PC-9 (cell line): Measurements from ENCODE around the gene MTIF3. TPM values are rescaled to one million over a fixed set of nuclear protein-coding genes. Genes with fewer than 3 reads are reported as not detected.

Experiments
- BruUV-seq: library from RNA; stranded (reverse); fragments of 400-500 nt; replicated peaks from 2 replicates; lab custom pipeline; 2021; lab: Mats Ljungman, UMichigan
- CTCF ChIA-PET: fragments of 300-600 bp; sonication (Branson Sonifier 250); formaldehyde crosslinking; loops from one replicate; lab custom pipeline; 2022; ENCODE audit warnings: antibody characterized with exemption; lab: Charles Lee
- POLR2A ChIA-PET: fragments of 300-600 bp; sonication (Branson Sonifier 250); formaldehyde crosslinking; loops from one replicate; lab custom pipeline; 2022; ENCODE audit warnings: antibody characterized with exemption; ENCODE audit not compliant: unreplicated experiment; lab: Charles Lee
- DNase-seq, 2 experiments: peaks; one replicate each; pipeline versions ENCODE4 v3.0.0 to v3.0.0-alpha.2; 2015 to 2022; ENCODE audit warnings: mixed read lengths in 1 of 2
- H2AFZ ChIP-seq: fragments of 200-600 bp; sonication (generic); 2 replicates; pipeline ENCODE4 v1.8.1; 2017; ENCODE audit warnings: antibody characterized with exemption
- H3F3A ChIP-seq: fragments of 200-600 bp; sonication (generic); 2 replicates; pipeline ENCODE4 v1.8.1; 2017; ENCODE audit warnings: antibody characterized with exemption, mild to moderate bottlenecking, low read depth; ENCODE audit not compliant: insufficient read depth
- H3K27ac ChIP-seq: fragments of 200-600 bp; sonication (generic); 2 replicates; pipeline ENCODE4 v1.6.1; 2016; ENCODE audit warnings: mixed run types
- H3K27me3 ChIP-seq: fragments of 200-600 bp; sonication (generic); 2 replicates; pipeline ENCODE4 v1.6.1; 2016; ENCODE audit warnings: low read depth, mixed run types; ENCODE audit not compliant: insufficient read depth
- H3K36me3 ChIP-seq: fragments of 200-600 bp; sonication (generic); 2 replicates; pipeline ENCODE4 v1.6.1; 2016; ENCODE audit warnings: low read depth, mixed run types
- H3K4me1 ChIP-seq: fragments of 200-600 bp; sonication (generic); replicated peaks from 2 replicates; pipeline ENCODE4 v1.6.1; 2016; ENCODE audit warnings: mixed run types; ENCODE audit not compliant: insufficient read depth
- H3K4me2 ChIP-seq: fragments of 200-600 bp; sonication (generic); 2 replicates; pipeline ENCODE4 v1.6.1; 2017; ENCODE audit warnings: mixed run types
- H3K4me3 ChIP-seq: fragments of 200-600 bp; sonication (generic); 2 replicates; pipeline ENCODE4 v1.6.1; 2016; ENCODE audit warnings: mixed run types
- H3K79me2 ChIP-seq: fragments of 200-600 bp; sonication (generic); 2 replicates; pipeline ENCODE4 v1.6.1; 2017; ENCODE audit warnings: low read depth, mixed run types
- H3K9me2 ChIP-seq: fragments of 200-600 bp; sonication (generic); 2 replicates; pipeline ENCODE4 v1.8.1; 2017; ENCODE audit warnings: mild to moderate bottlenecking; ENCODE audit not compliant: insufficient read depth
- H3K9me3 ChIP-seq: fragments of 200-600 bp; sonication (generic); 2 replicates; pipeline ENCODE4 v1.8.1; 2016; ENCODE audit warnings: low read depth; ENCODE audit not compliant: insufficient read depth
- H4K20me1 ChIP-seq: fragments of 200-600 bp; sonication (generic); 2 replicates; pipeline ENCODE4 v1.8.1; 2017; ENCODE audit not compliant: insufficient read depth
- CTCF ChIP-seq: fragments of 200-600 bp; sonication (generic); conservative IDR thresholded peaks from 2 replicates; pipeline ENCODE4 v1.6.1; 2017; ENCODE audit warnings: mixed run types, antibody characterized with exemption, mild to moderate bottlenecking, moderate library complexity
- EZH2 ChIP-seq: fragments of 200-600 bp; sonication (generic); IDR thresholded peaks from 2 replicates; pipeline ENCODE4 v1.8.0; 2017; ENCODE audit warnings: antibody characterized with exemption, low read depth
- intact Hi-C: fragments of 100-400 bp; cut with micrococcal nuclease; formaldehyde crosslinking; loops from one replicate; pipeline ENCODE4 v1.10.0; 2022; ENCODE audit not compliant: unreplicated experiment
- total RNA-seq: library from RNA; stranded (reverse); gene quantifications from 2 replicates; pipeline ENCODE4 v1.2.3, GENCODE V29; 2021

MTIF3 gene
- total RNA-seq, 1 experiment from 2014 or later: 28.3 TPM

GRCh38 chr13:27496536-27497273, 46.3 kb upstream of the MTIF3 start:
- Histone ChIP-seq H3K79me2 (no peaks in the 10 kb centered on the region), H3K4me1 (no peaks in the 10 kb centered on the region), H2AFZ (no peak overlapping the region), H3K9me3 (no peaks in the 10 kb centered on the region), H3K27me3 (peaks cover 26% of the 10 kb centered on the region), H3K9me2 (no peaks in the 10 kb centered on the region), H3K36me3 (no peaks in the 10 kb centered on the region), H3F3A (no peaks in the 10 kb centered on the region), H3K27ac (no peak overlapping the region), H3K4me3 (no peak overlapping the region), H3K4me2 (no peak overlapping the region), H4K20me1 (no peaks in the 10 kb centered on the region)
- ChIA-PET CTCF (no interaction called here), POLR2A (no interaction called here)
- intact Hi-C loops: no loop called here
- no peak for DNase-seq
- no peak for TF ChIP-seq CTCF
- no peak for TF ChIP-seq EZH2
- no TSS peak for BruUV-seq

GRCh38 chr13:27496006-27496405, 45.6 kb upstream of the MTIF3 start:
- Histone ChIP-seq H3F3A (no peaks in the 10 kb centered on the region), H3K36me3 (no peaks in the 10 kb centered on the region), H3K9me2 (no peaks in the 10 kb centered on the region), H3K79me2 (no peaks in the 10 kb centered on the region), H3K4me2 (no peak overlapping the region), H3K9me3 (no peaks in the 10 kb centered on the region), H3K4me3 (no peak overlapping the region), H3K27ac (no peak overlapping the region), H3K27me3 (peaks cover 26% of the 10 kb centered on the region), H2AFZ (no peak overlapping the region), H3K4me1 (no peaks in the 10 kb centered on the region), H4K20me1 (no peaks in the 10 kb centered on the region)
- TF ChIP-seq EZH2 (no peak), CTCF (no peak)
- no TSS peak for BruUV-seq
- intact Hi-C loops: no loop called here
- no peak for DNase-seq
- ChIA-PET POLR2A (no interaction called here), CTCF (no interaction called here)

- H3K36me3 ChIP-seq: no peaks in the 10 kb centered on the region
- no TSS peak for BruUV-seq
- no peak for TF ChIP-seq EZH2
- TF ChIP-seq CTCF: no peak
- H3K4me1 ChIP-seq: no peaks in the 10 kb centered on the region
- H3K4me3 ChIP-seq: no peak overlapping the region
- H3K27ac ChIP-seq: no peak overlapping the region
- intact Hi-C loops: no loop called here
- peaks cover 26% of the 10 kb centered on the region for H3K27me3 ChIP-seq
- no peaks in the 10 kb centered on the region for H4K20me1 ChIP-seq
- DNase-seq: no peak
- CTCF ChIA-PET: no interaction called here
- POLR2A ChIA-PET: no interaction called here
- H3K9me3 ChIP-seq: no peaks in the 10 kb centered on the region
- H3K79me2 ChIP-seq: no peaks in the 10 kb centered on the region
- no peak overlapping the region for H2AFZ ChIP-seq
- H3F3A ChIP-seq: no peaks in the 10 kb centered on the region
- H3K9me2 ChIP-seq: no peaks in the 10 kb centered on the region
- no peak overlapping the region for H3K4me2 ChIP-seq
These were observed 45.2 kb upstream of the MTIF3 start for GRCh38 chr13:27495551-27495950.
